ENCODE measurements around the gene BATF2.

BATF2 gene

DNA sequence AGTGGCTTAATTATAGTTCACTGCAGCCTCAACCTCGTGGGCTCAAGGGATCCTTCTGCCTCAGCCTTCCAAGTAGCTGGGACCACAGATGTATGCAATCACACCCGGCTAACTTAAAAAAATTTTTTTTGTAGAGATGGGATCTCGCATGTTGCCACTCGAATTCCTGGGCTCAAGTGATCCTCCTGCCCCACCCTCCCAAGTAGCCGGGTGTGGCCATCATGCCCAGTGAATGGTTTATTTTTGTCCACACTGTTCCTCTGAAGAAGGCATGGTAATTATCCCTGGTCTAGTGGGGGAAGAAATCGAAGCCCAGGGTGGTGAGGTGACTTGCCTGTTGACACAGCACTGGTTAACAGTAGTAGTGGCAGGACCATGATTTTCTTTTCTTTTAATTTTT is 46.1 kb upstream of the BATF2 start:
- no peak overlapping the region for H3K14ac ChIP-seq (ENCODE audit: low read length)
- H3K79me1 ChIP-seq (ENCODE audit: low read length), result peaks cover 9% of the 10 kb centered on the region
- no peak overlapping the region for H2BK12ac ChIP-seq (ENCODE audit: low read length)
- H3K23ac ChIP-seq (ENCODE audit: low read length), result no peak overlapping the region
- peaks cover 22 to 27% of the 10 kb centered on the region in 2 experiments for H3K36me3 ChIP-seq (ENCODE audit: control insufficient read depth in 1 of 2, insufficient read depth in 2 of 2, low read length in 2 of 2)
- no CpG with 5 or more reads among the region's 6 CpGs for WGBS (ENCODE audit: extremely low coverage, insufficient coverage, insufficient read length)
- no peak overlapping the region for H3K4me2 ChIP-seq (ENCODE audit: low read length)
- H4K12ac ChIP-seq (ENCODE audit: low read depth, low read length), result no peak overlapping the region
- H2BK5ac ChIP-seq (ENCODE audit: low read depth, low read length, poor library complexity), result no peak overlapping the region
- no peak overlapping the region for H3K4me3 ChIP-seq (ENCODE audit: low read depth, low read length)
- H3K4ac ChIP-seq (ENCODE audit: low read depth, low read length), result no peak overlapping the region
- no peaks in the 10 kb centered on the region for H3K27me3 ChIP-seq (ENCODE audit: insufficient read depth, low read length)
- no peak overlapping the region for H3K9ac ChIP-seq (ENCODE audit: low read length)
- no peak overlapping the region for H2AFZ ChIP-seq (ENCODE audit: insufficient read depth, low read length, poor library complexity)
- no peak overlapping the region for H3K18ac ChIP-seq (ENCODE audit: low read length)
- H3K9me3 ChIP-seq (ENCODE audit: insufficient read depth, low read depth, low read length), result no peaks in the 10 kb centered on the region
- peaks cover 3 to 4% of the 10 kb centered on the region in 2 experiments for H3K4me1 ChIP-seq (ENCODE audit: control insufficient read depth in 1 of 2, insufficient read depth in 2 of 2, low read length in 2 of 2)
- H3K27ac ChIP-seq (ENCODE audit: low read depth, low read length), result no peak overlapping the region
- no peak overlapping the region for H4K8ac ChIP-seq (ENCODE audit: low read depth, low read length)
- no peak overlapping the region for H2AK5ac ChIP-seq (ENCODE audit: low read length)
- peaks cover 9% of the 10 kb centered on the region for H3K79me2 ChIP-seq (ENCODE audit: control insufficient read depth, insufficient read depth, low read length, poor library complexity)
- H2BK120ac ChIP-seq (ENCODE audit: insufficient read depth, low read length, poor library complexity), result no peak overlapping the region
- DNase-seq, result no peak
- no peak overlapping the region for H4K91ac ChIP-seq (ENCODE audit: low read depth, low read length)

DNA sequence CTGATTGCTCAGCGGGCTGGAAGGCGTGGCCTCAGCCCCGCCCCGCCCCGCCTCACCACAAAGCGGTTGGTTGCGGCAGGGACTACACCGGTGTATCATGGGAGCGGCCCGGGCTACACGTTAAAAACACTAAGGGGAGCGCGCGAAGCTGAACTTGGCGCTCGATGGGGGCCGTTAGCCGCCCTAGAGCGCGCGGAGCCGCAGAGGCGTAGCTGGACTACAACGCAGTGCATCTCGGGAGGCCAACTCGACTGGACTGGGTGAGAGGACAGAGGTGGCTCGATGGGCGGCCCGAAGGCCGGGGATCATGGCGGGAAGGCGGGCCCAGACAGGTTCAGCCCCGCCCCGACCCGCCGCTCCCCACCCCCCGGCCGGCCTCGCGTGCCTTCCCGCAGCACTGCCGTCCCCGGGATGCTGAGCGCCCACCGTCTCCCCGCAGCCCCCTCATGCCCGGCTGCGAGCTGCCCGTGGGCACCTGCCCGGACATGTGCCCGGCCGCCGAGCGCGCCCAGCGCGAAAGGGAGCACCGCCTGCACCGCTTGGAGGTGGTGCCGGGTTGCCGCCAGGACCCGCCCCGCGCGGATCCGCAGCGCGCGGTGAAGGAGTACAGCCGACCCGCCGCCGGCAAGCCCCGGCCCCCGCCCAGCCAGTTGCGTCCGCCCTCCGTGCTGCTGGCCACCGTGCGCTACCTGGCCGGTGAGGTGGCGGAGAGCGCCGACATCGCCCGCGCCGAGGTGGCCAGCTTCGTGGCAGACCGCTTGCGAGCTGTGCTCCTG is 44.3 kb upstream of the BATF2 start, which contains the start of gene SAC3D1:
TSS of gene SAC3D1 (plus strand) at position 364 of the 776 bp plus-strand sequence. CDS start at position 447, 83 bp downstream.
- peaks cover 9% of the 10 kb centered on the region for H3K79me1 ChIP-seq (ENCODE audit: low read length)
- no CpG with 5 or more reads among the region's 91 CpGs for WGBS (ENCODE audit: extremely low coverage, insufficient coverage, insufficient read length)

DNA sequence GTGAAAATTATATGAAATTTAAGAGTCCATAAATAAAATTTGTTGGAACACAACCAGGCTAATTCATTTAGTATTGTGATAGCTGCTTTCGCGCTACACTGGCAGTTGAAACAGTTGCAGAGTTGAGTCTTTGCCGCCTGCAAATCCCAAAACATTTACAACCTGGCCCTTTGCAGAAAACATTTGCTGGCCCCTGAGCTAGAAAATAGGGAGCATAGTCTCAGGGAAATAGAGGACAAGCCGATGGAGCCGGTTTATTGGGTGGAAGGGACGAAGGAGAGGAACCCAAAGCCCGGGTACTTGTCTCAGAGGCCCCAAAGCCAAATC is 43.7 kb upstream of the BATF2 start:
- Histone ChIP-seq H2BK120ac (ENCODE audit: insufficient read depth, low read length, poor library complexity) (no peak overlapping the region), H3K9ac (ENCODE audit: low read length) (peak overlapping the region; percentile 2), H3K18ac (ENCODE audit: low read length) (no peak overlapping the region), H4K91ac (ENCODE audit: low read depth, low read length) (no peak overlapping the region), H3K4me3 (ENCODE audit: low read depth, low read length) (no peak overlapping the region), H4K12ac (ENCODE audit: low read depth, low read length) (no peak overlapping the region), H2BK5ac (ENCODE audit: low read depth, low read length, poor library complexity) (no peak overlapping the region), H3K14ac (ENCODE audit: low read length) (no peak overlapping the region), H4K8ac (ENCODE audit: low read depth, low read length) (peak overlapping the region; percentile 62), H2AFZ (ENCODE audit: insufficient read depth, low read length, poor library complexity) (no peak overlapping the region), H3K23ac (ENCODE audit: low read length) (no peak overlapping the region), H2AK5ac (ENCODE audit: low read length) (no peak overlapping the region), H3K4me2 (ENCODE audit: low read length) (peak overlapping the region; percentile 51), H3K4me1 (ENCODE audit: control insufficient read depth in 1 of 2, insufficient read depth in 2 of 2, low read length in 2 of 2) (peaks cover 3 to 4% of the 10 kb centered on the region in 2 experiments), H3K36me3 (ENCODE audit: control insufficient read depth in 1 of 2, insufficient read depth in 2 of 2, low read length in 2 of 2) (peaks cover 32 to 35% of the 10 kb centered on the region in 2 experiments), H3K9me3 (ENCODE audit: insufficient read depth, low read depth, low read length) (no peaks in the 10 kb centered on the region), H3K27ac (ENCODE audit: low read depth, low read length) (peak overlapping the region; percentile 28), H3K79me1 (ENCODE audit: low read length) (peaks cover 9% of the 10 kb centered on the region), H3K4ac (ENCODE audit: low read depth, low read length) (no peak overlapping the region), H2BK12ac (ENCODE audit: low read length) (no peak overlapping the region), H3K27me3 (ENCODE audit: insufficient read depth, low read length) (no peaks in the 10 kb centered on the region), H3K79me2 (ENCODE audit: control insufficient read depth, insufficient read depth, low read length, poor library complexity) (peaks cover 9% of the 10 kb centered on the region)
- no peak for DNase-seq
- no CpG with 5 or more reads among the region's 7 CpGs for WGBS (ENCODE audit: extremely low coverage, insufficient coverage, insufficient read length)

More for the DNA sequence above, 44.3 kb upstream of the BATF2 start, which contains the start of gene SAC3D1:
- H2BK12ac ChIP-seq (ENCODE audit: low read length), result no peak within 1 kb of the TSS
- no peaks in the 10 kb centered on the region for H3K9me3 ChIP-seq (ENCODE audit: insufficient read depth, low read depth, low read length)
- H4K91ac ChIP-seq (ENCODE audit: low read depth, low read length), result peak within 1 kb of the TSS; percentile 92
- peak within 1 kb of the TSS; percentile 98 for H3K18ac ChIP-seq (ENCODE audit: low read length)
- H3K4ac ChIP-seq (ENCODE audit: low read depth, low read length), result peak within 1 kb of the TSS; percentile 53
- H3K4me3 ChIP-seq (ENCODE audit: low read depth, low read length), result peak within 1 kb of the TSS; percentile 99
- peak within 1 kb of the TSS; percentile 81 for H3K9ac ChIP-seq (ENCODE audit: low read length)
- H4K8ac ChIP-seq (ENCODE audit: low read depth, low read length), result peak within 1 kb of the TSS; percentile 93
- peak within 1 kb of the TSS; percentile 16 for H2AK5ac ChIP-seq (ENCODE audit: low read length)
- H3K14ac ChIP-seq (ENCODE audit: low read length), result peak within 1 kb of the TSS; percentile 96
- H4K12ac ChIP-seq (ENCODE audit: low read depth, low read length), result peak within 1 kb of the TSS; percentile 93
- DNase-seq, result peak; percentile 92 to 94
- H3K27me3 ChIP-seq (ENCODE audit: insufficient read depth, low read length), result no peaks in the 10 kb centered on the region
- peak within 1 kb of the TSS; percentile 100 for H3K27ac ChIP-seq (ENCODE audit: low read depth, low read length)
- H3K4me2 ChIP-seq (ENCODE audit: low read length), result peak within 1 kb of the TSS; percentile 93
- peak within 1 kb of the TSS; percentile 97 for H2BK5ac ChIP-seq (ENCODE audit: low read depth, low read length, poor library complexity)
- peak within 1 kb of the TSS; percentile 95 for H2AFZ ChIP-seq (ENCODE audit: insufficient read depth, low read length, poor library complexity)
- peaks cover 31 to 35% of the 10 kb centered on the region in 2 experiments for H3K36me3 ChIP-seq (ENCODE audit: control insufficient read depth in 1 of 2, insufficient read depth in 2 of 2, low read length in 2 of 2)
- H2BK120ac ChIP-seq (ENCODE audit: insufficient read depth, low read length, poor library complexity), result peak within 1 kb of the TSS; percentile 82
- peaks cover 3 to 4% of the 10 kb centered on the region in 2 experiments for H3K4me1 ChIP-seq (ENCODE audit: control insufficient read depth in 1 of 2, insufficient read depth in 2 of 2, low read length in 2 of 2)
- H3K23ac ChIP-seq (ENCODE audit: low read length), result no peak within 1 kb of the TSS
- peaks cover 9% of the 10 kb centered on the region for H3K79me2 ChIP-seq (ENCODE audit: control insufficient read depth, insufficient read depth, low read length, poor library complexity)

DNA sequence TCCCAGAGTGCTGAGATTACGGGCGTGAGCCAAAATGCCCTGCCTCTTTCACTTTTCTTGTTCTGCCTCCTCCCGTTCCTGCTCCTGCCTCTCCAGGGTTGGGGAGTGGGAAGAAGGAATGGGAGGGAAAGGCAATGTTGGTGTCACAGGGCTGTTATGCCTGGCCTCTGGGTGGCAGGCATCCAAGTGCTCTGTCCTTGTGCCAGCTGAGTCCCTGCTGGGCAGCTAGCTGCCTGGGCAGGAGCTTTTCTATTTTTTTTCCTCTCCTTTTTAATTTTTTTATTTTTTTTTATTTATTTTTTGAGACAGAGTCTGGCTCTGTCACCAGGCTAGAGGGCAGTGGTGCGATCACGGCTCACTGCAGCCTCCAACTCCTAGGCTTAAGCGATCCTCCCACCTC is 40.2 kb upstream of the BATF2 start:
- no peak overlapping the region for H4K12ac ChIP-seq (ENCODE audit: low read depth, low read length)
- H2BK12ac ChIP-seq (ENCODE audit: low read length), result no peak overlapping the region
- H4K91ac ChIP-seq (ENCODE audit: low read depth, low read length), result no peak overlapping the region
- H3K9ac ChIP-seq (ENCODE audit: low read length), result no peak overlapping the region
- no peak overlapping the region for H2AFZ ChIP-seq (ENCODE audit: insufficient read depth, low read length, poor library complexity)
- peaks cover 9% of the 10 kb centered on the region for H3K79me2 ChIP-seq (ENCODE audit: control insufficient read depth, insufficient read depth, low read length, poor library complexity)
- H3K4ac ChIP-seq (ENCODE audit: low read depth, low read length), result no peak overlapping the region
- H3K79me1 ChIP-seq (ENCODE audit: low read length), result peaks cover 9% of the 10 kb centered on the region
- H3K36me3 ChIP-seq (ENCODE audit: control insufficient read depth in 1 of 2, insufficient read depth in 2 of 2, low read length in 2 of 2), result peaks cover 29 to 30% of the 10 kb centered on the region in 2 experiments
- no peak overlapping the region for H4K8ac ChIP-seq (ENCODE audit: low read depth, low read length)
- H3K27me3 ChIP-seq (ENCODE audit: insufficient read depth, low read length), result no peaks in the 10 kb centered on the region
- no peak overlapping the region for H3K4me2 ChIP-seq (ENCODE audit: low read length)
- WGBS (ENCODE audit: extremely low coverage, insufficient coverage, insufficient read length), result no CpG with 5 or more reads among the region's 6 CpGs
- H3K18ac ChIP-seq (ENCODE audit: low read length), result no peak overlapping the region
- no peak for DNase-seq
- no peaks in the 10 kb centered on the region for H3K9me3 ChIP-seq (ENCODE audit: insufficient read depth, low read depth, low read length)
- H3K4me1 ChIP-seq (ENCODE audit: control insufficient read depth in 1 of 2, insufficient read depth in 2 of 2, low read length in 2 of 2), result peaks cover 2 to 3% of the 10 kb centered on the region in 2 experiments
- no peak overlapping the region for H3K27ac ChIP-seq (ENCODE audit: low read depth, low read length)
- no peak overlapping the region for H2BK120ac ChIP-seq (ENCODE audit: insufficient read depth, low read length, poor library complexity)
- no peak overlapping the region for H3K23ac ChIP-seq (ENCODE audit: low read length)
- H2AK5ac ChIP-seq (ENCODE audit: low read length), result no peak overlapping the region
- no peak overlapping the region for H2BK5ac ChIP-seq (ENCODE audit: low read depth, low read length, poor library complexity)
- no peak overlapping the region for H3K14ac ChIP-seq (ENCODE audit: low read length)
- no peak overlapping the region for H3K4me3 ChIP-seq (ENCODE audit: low read depth, low read length)

All from trophoblast cell (in vitro differentiated cells and primary cell).